Measurements from ENCODE around the gene FRMPD4. TPM values are rescaled to one million over a fixed set of nuclear protein-coding genes. Genes with fewer than 3 reads are reported as not detected.

FRMPD4 gene
- total RNA-seq, 2 donors from 2014 or later = 0.02 to 0.35 TPM

DNA sequence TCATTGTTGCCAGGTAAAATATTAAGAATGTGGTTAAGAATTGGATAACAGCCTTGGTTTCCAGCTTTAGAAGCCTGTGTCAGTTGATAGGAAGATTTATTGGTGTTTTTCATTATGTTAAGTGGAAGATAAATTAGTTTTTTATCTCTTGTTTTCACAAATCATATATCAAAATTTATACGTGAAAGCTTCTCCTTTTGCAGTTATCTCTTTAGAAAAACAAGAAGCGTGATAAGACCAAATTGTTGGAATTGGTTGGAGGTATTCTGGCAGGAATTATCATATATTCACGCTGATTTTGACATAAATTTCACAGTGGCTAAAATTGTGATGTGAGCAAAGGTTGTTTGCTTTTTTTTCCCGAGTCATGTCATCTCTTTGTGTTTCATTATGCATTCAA, 90.6 kb downstream of the FRMPD4 start:
- H3K9me3 ChIP-seq = no peaks in the 10 kb centered on the region
- no peaks in the 10 kb centered on the region for H3K27me3 ChIP-seq
- no peaks in the 10 kb centered on the region for H3K4me1 ChIP-seq
- DNase-seq = no peak
- TF ChIP-seq, protein P1, sequence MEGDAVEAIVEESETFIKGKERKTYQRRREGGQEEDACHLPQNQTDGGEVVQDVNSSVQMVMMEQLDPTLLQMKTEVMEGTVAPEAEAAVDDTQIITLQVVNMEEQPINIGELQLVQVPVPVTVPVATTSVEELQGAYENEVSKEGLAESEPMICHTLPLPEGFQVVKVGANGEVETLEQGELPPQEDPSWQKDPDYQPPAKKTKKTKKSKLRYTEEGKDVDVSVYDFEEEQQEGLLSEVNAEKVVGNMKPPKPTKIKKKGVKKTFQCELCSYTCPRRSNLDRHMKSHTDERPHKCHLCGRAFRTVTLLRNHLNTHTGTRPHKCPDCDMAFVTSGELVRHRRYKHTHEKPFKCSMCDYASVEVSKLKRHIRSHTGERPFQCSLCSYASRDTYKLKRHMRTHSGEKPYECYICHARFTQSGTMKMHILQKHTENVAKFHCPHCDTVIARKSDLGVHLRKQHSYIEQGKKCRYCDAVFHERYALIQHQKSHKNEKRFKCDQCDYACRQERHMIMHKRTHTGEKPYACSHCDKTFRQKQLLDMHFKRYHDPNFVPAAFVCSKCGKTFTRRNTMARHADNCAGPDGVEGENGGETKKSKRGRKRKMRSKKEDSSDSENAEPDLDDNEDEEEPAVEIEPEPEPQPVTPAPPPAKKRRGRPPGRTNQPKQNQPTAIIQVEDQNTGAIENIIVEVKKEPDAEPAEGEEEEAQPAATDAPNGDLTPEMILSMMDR (IDR thresholded peaks at IDR 0.05) = no peak
- no peak overlapping the region for H3K9ac ChIP-seq (ENCODE audit: low read depth in 2 of 2, low read length in 2 of 2)
- no peak overlapping the region for H3K4me3 ChIP-seq
- no peaks in the 10 kb centered on the region for H3K36me3 ChIP-seq
- intact Hi-C loops (cut with DNase I) = no loop called here
- H3K27ac ChIP-seq = no peak overlapping the region

DNA sequence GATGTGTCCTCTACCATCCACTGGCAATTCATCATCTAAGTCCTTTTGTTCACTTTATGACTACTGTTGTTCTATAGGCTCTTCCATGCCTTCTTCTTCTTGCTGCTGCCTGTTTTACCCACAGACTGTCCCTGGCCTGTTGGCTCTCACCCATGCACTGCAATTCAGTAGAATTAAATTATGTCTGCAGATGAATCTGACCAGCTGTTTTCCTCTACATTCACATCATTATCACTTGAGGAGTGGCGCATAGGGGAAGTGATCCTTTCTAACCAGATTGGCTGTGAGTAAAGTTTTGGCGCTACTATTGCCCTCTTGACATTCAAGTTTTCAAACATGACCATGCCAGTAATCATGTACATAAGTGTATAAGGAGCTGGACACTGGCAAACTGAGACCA, 91.7 kb downstream of the FRMPD4 start:
- H3K4me1 ChIP-seq = no peaks in the 10 kb centered on the region
- no peak overlapping the region for H3K27ac ChIP-seq
- TF ChIP-seq, protein P1 (IDR thresholded peaks at IDR 0.05) = no peak
- H3K9ac ChIP-seq (ENCODE audit: low read depth in 2 of 2, low read length in 2 of 2) = no peak overlapping the region
- no peaks in the 10 kb centered on the region for H3K9me3 ChIP-seq
- no peak overlapping the region for H3K4me3 ChIP-seq
- H3K36me3 ChIP-seq = no peaks in the 10 kb centered on the region
- DNase-seq = no peak
- intact Hi-C loops (cut with DNase I) = no loop called here
- H3K27me3 ChIP-seq = no peaks in the 10 kb centered on the region

DNA sequence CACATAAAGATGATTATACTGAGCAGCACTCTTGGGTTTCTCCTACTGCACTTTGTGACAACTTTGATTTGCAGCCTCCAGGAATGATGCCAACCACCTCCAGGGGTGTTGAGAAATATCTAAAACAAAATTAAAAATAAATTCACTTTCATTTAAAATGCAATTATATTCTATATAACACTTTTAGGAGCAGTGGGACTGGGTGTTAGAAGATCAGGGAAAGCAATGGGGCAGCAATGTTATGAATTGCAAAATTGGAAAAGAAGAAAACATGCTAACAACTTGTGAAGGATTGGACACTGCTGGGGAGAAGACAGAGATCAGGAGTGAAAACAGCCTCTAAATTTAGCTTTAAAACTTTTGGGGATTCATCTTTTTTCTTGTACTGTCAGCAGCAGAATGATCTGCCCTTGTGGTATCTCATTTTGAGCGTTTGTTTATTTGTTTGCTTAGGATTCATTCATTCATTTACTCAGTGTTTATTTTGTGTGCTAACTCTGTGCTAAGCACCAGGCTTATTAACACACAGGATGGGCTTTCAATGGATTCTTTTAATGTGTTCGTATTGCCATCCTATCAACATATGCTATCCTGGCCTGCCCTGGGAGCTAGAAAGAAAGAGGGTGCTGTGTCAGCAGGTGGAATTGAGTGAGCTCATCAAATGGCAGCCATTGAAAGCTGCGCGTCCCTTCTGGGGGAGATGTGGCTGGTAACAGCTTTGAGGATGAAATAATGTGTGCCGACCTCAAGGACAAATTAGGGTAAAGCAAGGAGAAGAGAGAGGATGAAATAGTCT, 96.5 kb downstream of the FRMPD4 start:
- intact Hi-C loops (cut with DNase I) = no loop called here

DNA sequence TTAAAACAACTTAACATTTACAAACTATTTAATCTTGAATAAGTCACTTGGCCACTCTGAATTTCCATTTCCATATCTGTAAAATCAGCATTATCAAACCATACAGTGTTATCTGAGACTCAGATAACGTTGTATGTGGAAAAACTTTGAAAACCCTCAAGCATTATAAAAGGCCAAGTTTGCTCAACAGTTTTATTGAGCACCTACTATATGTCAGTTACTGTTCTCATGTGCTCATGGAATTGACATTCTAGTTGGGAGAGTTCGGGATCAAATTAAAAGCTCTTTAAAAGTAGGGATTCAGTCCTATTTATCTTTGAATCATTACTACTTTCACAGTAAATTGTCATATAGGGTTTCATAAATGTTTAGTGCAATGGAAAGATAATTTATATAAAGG, 97.9 kb downstream of the FRMPD4 start:
- intact Hi-C loops (cut with DNase I) = no loop called here
- Histone ChIP-seq H3K36me3 (no peaks in the 10 kb centered on the region), H3K27me3 (no peaks in the 10 kb centered on the region), H3K27ac (no peak overlapping the region), H3K4me1 (no peaks in the 10 kb centered on the region), H3K9ac (ENCODE audit: low read depth in 2 of 2, low read length in 2 of 2) (no peak overlapping the region), H3K4me3 (no peak overlapping the region), H3K9me3 (no peaks in the 10 kb centered on the region)
- no peak for DNase-seq
- TF ChIP-seq, protein P1 (IDR thresholded peaks at IDR 0.05) = no peak

More for the DNA sequence above, 96.5 kb downstream of the FRMPD4 start:
- Histone ChIP-seq H3K9ac (ENCODE audit: low read depth in 2 of 2, low read length in 2 of 2) (no peak overlapping the region), H3K27ac (no peak overlapping the region), H3K4me3 (no peak overlapping the region), H3K9me3 (no peaks in the 10 kb centered on the region), H3K36me3 (no peaks in the 10 kb centered on the region), H3K27me3 (no peaks in the 10 kb centered on the region), H3K4me1 (no peaks in the 10 kb centered on the region)
- TF ChIP-seq, protein P1 (IDR thresholded peaks at IDR 0.05) = no peak
- no peak for DNase-seq

DNA sequence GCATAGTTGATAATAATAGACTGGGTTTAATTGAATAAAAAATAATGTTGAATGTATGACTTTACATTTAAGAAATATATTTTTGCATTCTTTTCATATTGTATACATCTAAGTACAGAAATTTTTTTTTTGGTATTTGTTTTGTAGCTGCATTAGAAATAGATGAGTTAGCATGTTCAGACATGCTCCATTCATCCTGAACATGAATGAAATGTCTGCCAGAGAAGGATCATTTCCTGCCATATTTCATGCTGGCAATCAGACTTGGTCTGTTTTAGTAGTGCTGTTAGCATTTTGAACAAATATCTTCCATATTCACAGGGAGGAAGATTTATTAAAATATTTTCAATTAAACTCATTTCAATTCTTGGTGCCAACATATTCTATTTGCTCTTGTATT, 98.9 kb downstream of the FRMPD4 start:
- Histone ChIP-seq H3K27ac (no peak overlapping the region), H3K27me3 (no peaks in the 10 kb centered on the region), H3K4me3 (no peak overlapping the region), H3K36me3 (no peaks in the 10 kb centered on the region), H3K9me3 (no peaks in the 10 kb centered on the region), H3K9ac (ENCODE audit: low read depth in 2 of 2, low read length in 2 of 2) (no peak overlapping the region), H3K4me1 (no peaks in the 10 kb centered on the region)
- no peak for DNase-seq
- TF ChIP-seq, protein P1 (IDR thresholded peaks at IDR 0.05) = no peak
- intact Hi-C loops (cut with DNase I) = no loop called here
